NB4 (cell line): ENCODE data around the gene SPTAN1.

Experiments used
- DNase-seq: peaks from one replicate; pipeline ENCODE4 v3.0.0; 2010; ENCODE audit warnings: low read depth
- H3K4me3 ChIP-seq: one replicate; pipeline ENCODE4 v1.5.1; 2011; ENCODE audit warnings: mild to moderate bottlenecking, low read depth, low read length, moderate library complexity
- CTCF ChIP-seq: IDR thresholded peaks from one replicate; pipeline ENCODE4 v1.5.1; 2012; ENCODE audit warnings: low read depth, low read length
- MAX ChIP-seq: IDR thresholded peaks from 2 replicates; pipeline ENCODE4 v1.6.1; 2011; ENCODE audit warnings: low read depth, low read length
- MYC ChIP-seq: IDR thresholded peaks from 2 replicates; pipeline ENCODE4 v1.6.1; 2011; ENCODE audit warnings: low read depth, low read length
- POLR2A ChIP-seq: IDR thresholded peaks from 2 replicates; pipeline ENCODE4 v1.6.1; 2011; ENCODE audit warnings: mild to moderate bottlenecking; ENCODE audit not compliant: insufficient read length; ENCODE audit errors: extremely low read depth

The SPTAN1 gene

GRCh38 chr9:128550770-128551656, 1.4 kb upstream of the SPTAN1 start:
- no peak for DNase-seq
- TF ChIP-seq MAX, result no peak
- no peak for TF ChIP-seq POLR2A
- no peak for TF ChIP-seq MYC
- no peak for TF ChIP-seq CTCF
- peak overlapping the region; percentile 57 for H3K4me3 ChIP-seq

- no peak for TF ChIP-seq MAX
- no peak for TF ChIP-seq MYC
- no peak for TF ChIP-seq CTCF
- TF ChIP-seq POLR2A, result no peak
- H3K4me3 ChIP-seq, result peak overlapping the region; percentile 57
Observed at GRCh38 chr9:128551657-128552152, 682 bp upstream of the SPTAN1 start.

DNA sequence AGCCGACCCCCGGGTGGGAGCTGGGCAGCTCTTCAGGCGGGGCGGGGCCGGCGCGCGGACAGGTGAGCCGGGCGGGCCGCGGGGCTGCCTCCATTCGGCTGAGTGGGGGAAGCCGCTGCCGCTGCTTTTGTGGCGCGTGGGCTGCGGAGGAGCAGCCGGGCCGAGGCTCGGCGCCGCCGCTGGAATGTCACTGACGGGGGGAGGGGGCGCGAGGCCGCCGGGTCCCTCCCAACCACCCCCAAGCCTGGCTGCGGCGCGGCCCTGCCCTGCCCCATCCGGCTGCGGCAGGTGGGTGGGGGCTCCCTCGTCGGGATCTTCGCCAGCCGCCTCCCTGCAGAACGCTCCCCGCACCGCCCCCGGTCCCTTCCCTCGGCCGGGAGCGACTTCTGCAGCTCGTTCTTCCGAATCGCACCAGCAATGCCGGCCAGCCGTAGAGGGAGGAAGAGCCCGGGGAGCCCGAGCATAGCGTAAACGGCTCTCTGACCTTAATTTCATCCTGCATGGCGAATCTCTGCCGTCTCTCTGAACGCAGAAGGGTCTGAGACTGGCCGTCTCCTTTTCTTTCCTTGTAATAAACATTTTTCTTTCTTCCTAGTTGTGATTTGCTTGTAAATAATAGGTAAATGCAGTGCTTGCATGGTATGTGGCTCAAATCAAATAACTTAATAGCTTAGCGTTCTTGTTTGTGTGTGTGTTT, 505 bp downstream of the SPTAN1 start:
- TF ChIP-seq MAX (no peak), CTCF (no peak), MYC (no peak), POLR2A (no peak)
- peak; percentile 74 for DNase-seq
- H3K4me3 ChIP-seq, result peak overlapping the region; percentile 77

More at GRCh38 chr9:128551657-128552152, 682 bp upstream of the SPTAN1 start:
- DNase-seq, result no peak

DNA sequence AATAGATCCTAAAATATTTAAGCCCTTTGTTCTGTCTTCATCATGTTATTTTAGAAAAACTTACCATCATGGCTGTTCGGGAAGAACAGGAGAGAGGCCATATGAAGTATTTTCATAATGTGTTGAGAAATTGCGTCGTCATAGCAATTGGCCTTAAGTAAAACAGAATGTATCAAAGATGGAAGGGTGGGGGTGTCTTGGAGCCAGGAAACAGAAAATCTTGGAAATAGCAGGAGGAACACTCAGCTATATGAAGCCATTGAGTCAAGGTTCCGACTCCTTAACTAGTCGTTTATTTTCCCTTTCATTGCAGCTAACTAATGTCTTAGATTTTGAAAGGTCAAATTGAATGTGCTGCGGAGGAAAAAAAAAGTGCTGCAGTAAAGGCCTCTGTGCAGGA, 1.3 kb downstream of the SPTAN1 start:
- DNase-seq, result peak; percentile 38
- no peak for TF ChIP-seq MYC
- no peak for TF ChIP-seq MAX
- no peak for TF ChIP-seq POLR2A
- no peak for TF ChIP-seq CTCF
- H3K4me3 ChIP-seq, result peak overlapping the region; percentile 77

DNA sequence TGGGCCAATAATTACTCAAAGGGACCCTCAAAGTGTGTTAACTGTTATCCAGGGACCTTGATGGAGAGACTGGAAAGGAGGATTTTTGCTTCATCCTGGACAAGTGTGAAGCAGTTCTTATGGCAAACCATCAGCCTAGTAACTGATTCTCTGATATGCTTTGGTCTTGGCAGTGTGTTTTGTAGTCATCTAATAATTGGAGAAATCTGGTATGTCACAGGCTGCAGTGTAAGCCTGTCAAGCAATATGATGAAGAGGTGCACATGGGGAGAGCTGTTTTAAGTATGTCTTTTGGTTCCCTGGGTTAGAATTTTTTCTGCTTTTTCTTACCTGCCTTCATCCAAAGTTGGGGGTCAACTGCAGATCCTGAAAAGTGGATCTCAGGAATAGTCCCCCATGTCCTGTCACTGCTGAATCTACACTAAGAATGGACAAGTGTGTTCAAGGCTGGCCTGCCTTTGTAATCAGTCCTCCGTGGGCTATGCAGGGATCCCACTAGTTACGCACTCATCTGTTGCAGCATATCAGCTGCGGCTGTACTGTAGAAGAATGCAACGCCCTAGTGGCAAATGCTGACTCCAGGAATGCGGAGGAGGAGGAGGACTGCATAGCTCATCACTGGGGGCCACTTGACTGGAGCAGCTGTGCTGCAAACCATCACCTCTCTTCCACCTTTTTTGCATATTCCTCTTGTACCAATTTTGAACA, 1.9 kb downstream of the SPTAN1 start:
- TF ChIP-seq POLR2A (no peak), CTCF (no peak)
- peak; percentile 46 for DNase-seq
- peak overlapping the region; percentile 10 for H3K4me3 ChIP-seq
